Measurements from ENCODE around the gene PLA2G4E. TPM values are rescaled to one million over a fixed set of nuclear protein-coding genes. Genes with fewer than 3 reads are reported as not detected.

Gene PLA2G4E
- total and polyA plus RNA-seq, 2 of the 13 experiments (the other 11 are each of a cell fraction or from before 2014, with no cell fraction given), result not detected

DNA sequence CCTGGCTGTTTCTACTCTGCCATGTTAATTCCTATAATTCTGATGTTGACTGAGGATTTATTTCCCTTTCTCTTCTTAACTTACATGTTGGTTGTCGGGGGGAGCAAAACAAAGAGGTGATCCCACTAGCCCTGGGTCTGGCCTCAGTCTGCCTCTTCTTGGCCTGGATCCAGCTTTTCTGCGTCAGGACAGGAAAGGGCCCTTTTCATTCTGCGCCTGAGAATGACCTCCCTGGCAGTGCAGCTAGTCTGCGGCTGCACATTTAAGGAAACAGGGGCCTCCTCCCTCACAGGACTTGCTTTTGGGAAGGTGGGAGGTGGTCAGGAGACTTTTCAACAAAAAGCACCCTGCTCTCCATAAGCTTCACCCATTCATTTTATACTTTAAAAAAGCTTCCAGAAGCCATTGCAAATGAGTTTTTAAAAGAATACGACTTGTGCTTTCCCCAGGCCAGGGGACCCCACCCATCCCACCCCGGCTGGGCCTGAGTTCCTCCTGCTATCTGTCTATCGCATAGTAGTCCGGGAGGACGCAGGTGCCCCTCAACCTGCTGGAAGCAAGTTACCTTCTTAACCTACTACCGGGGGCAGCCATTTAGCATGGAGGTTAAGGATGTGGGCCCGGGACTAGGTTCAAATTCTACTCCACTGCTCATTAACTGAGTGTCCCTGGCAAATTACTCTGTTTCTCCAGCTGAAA is 27.2 kb downstream of the PLA2G4E start (continued):
- TF ChIP-seq MAFK (conservative IDR thresholded peaks at IDR 0.05 in 1 of 2, IDR thresholded peaks at IDR 0.05 in 1 of 2; ENCODE audit: low read length in 2 of 2), result no peak
- no peak for TF ChIP-seq HDAC1 (CRISPR knock-in tag; IDR thresholded peaks at IDR 0.05)
- TF ChIP-seq, protein P1, sequence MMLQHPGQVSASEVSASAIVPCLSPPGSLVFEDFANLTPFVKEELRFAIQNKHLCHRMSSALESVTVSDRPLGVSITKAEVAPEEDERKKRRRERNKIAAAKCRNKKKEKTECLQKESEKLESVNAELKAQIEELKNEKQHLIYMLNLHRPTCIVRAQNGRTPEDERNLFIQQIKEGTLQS (CRISPR knock-in tag; IDR thresholded peaks at IDR 0.05), result no peak
- TF ChIP-seq TARDBP (CRISPR knock-in tag; IDR thresholded peaks at IDR 0.05), result no peak
- TF ChIP-seq ZNF367 (CRISPR knock-in tag; IDR thresholded peaks at IDR 0.05; ENCODE audit: borderline replicate concordance), result no peak
- TF ChIP-seq, protein P2, sequence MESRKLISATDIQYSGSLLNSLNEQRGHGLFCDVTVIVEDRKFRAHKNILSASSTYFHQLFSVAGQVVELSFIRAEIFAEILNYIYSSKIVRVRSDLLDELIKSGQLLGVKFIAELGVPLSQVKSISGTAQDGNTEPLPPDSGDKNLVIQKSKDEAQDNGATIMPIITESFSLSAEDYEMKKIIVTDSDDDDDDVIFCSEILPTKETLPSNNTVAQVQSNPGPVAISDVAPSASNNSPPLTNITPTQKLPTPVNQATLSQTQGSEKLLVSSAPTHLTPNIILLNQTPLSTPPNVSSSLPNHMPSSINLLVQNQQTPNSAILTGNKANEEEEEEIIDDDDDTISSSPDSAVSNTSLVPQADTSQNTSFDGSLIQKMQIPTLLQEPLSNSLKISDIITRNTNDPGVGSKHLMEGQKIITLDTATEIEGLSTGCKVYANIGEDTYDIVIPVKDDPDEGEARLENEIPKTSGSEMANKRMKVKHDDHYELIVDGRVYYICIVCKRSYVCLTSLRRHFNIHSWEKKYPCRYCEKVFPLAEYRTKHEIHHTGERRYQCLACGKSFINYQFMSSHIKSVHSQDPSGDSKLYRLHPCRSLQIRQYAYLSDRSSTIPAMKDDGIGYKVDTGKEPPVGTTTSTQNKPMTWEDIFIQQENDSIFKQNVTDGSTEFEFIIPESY (CRISPR knock-in tag; IDR thresholded peaks at IDR 0.05), result no peak
- no peak for TF ChIP-seq PHF5A (CRISPR knock-in tag; IDR thresholded peaks at IDR 0.05; ENCODE audit: low read depth, unreplicated experiment)
- no peak for TF ChIP-seq ZNF3 (CRISPR knock-in tag; IDR thresholded peaks at IDR 0.05)

DNA sequence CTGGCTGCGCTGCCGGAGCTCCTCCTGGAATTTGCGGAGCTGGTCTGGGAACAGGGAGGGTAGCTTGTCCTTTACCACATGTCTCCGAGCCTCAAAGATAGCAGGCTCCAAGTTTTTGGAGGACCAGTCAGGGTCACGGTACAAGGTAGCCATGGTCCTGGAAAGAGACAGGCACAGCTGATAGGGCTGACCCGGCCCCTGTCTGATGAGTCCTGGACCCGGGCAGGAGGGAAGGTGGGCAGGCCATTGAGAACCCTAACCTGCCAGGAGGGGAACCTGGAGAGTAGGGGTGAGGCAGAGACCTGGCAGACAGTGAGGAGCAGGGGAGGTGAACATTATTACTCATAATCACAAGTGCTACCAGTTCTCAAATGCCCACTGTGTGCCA is 28.0 kb downstream of the PLA2G4E start:
- Histone ChIP-seq H3K36me3 (replicated peaks in 1 of 2; ENCODE audit: control insufficient read depth in 1 of 2, insufficient read depth in 2 of 2, low read length in 2 of 2) (no peaks in the 10 kb centered on the region), H3K27me3 (ENCODE audit: control insufficient read depth in 1 of 2, insufficient read depth in 2 of 2, low read length in 2 of 2) (peaks cover 7 to 51% of the 10 kb centered on the region in 2 experiments; a peak in 3 of 5 replicates), H4K20me1 (ENCODE audit: insufficient read depth, low read length) (no peaks in the 10 kb centered on the region), H3K4me1 (ENCODE audit: insufficient read depth, low read length) (peaks cover 18% of the 10 kb centered on the region), H3K4me3 (replicated peaks in 1 of 3; ENCODE audit: insufficient read depth in 1 of 3, low read depth in 2 of 3, low read length in 3 of 3) (no peak overlapping the region), H3K79me2 (ENCODE audit: insufficient read depth, low read length) (no peaks in the 10 kb centered on the region), H2AFZ (ENCODE audit: low read length) (no peak overlapping the region), H3K9ac (ENCODE audit: insufficient read depth, low read depth, low read length) (no peak overlapping the region), H3K4me2 (ENCODE audit: low read depth, low read length) (no peak overlapping the region), H3K9me3 (ENCODE audit: low read length) (no peaks in the 10 kb centered on the region), H3K27ac (ENCODE audit: extremely low read length, insufficient read depth, low read length) (no peak overlapping the region)
- WGBS (ENCODE audit: low lambda C conversion rate), result 21% methylated on average over 3 of the region's 7 CpGs
- ChIA-PET CTCF (ENCODE audit: low intra/inter-chr PET ratio, low total read pairs) (no interaction called here), POLR2A (no interaction called here)
- FAIRE-seq, result no peak
- in situ Hi-C loops (cut with HindIII; ENCODE audit: extremely low pct_ligation_motif_present, low pct_unique_long_range_greater_than_20kb) (no loop called here), intact Hi-C loops (cut with micrococcal nuclease; ENCODE audit: unreplicated experiment) (no loop called here)
- no TSS peak for BruUV-seq (replicated peaks)
- TF ChIP-seq, protein P3, sequence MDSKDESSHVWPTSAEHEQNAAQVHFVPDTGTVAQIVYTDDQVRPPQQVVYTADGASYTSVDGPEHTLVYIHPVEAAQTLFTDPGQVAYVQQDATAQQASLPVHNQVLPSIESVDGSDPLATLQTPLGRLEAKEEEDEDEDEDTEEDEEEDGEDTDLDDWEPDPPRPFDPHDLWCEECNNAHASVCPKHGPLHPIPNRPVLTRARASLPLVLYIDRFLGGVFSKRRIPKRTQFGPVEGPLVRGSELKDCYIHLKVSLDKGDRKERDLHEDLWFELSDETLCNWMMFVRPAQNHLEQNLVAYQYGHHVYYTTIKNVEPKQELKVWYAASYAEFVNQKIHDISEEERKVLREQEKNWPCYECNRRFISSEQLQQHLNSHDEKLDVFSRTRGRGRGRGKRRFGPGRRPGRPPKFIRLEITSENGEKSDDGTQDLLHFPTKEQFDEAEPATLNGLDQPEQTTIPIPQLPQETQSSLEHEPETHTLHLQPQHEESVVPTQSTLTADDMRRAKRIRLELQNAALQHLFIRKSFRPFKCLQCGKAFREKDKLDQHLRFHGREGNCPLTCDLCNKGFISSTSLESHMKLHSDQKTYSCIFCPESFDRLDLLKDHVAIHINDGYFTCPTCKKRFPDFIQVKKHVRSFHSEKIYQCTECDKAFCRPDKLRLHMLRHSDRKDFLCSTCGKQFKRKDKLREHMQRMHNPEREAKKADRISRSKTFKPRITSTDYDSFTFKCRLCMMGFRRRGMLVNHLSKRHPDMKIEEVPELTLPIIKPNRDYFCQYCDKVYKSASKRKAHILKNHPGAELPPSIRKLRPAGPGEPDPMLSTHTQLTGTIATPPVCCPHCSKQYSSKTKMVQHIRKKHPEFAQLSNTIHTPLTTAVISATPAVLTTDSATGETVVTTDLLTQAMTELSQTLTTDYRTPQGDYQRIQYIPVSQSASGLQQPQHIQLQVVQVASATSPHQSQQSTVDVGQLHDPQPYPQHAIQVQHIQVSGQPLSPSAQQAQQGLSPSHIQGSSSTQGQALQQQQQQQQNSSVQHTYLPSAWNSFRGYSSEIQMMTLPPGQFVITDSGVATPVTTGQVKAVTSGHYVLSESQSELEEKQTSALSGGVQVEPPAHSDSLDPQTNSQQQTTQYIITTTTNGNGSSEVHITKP (CRISPR knock-in tag; IDR thresholded peaks at IDR 0.05; ENCODE audit: low read depth), result no peak
- TF ChIP-seq CBX2 (IDR thresholded peaks at IDR 0.05; ENCODE audit: low read depth, low read length) (no peak), CBX2 (CRISPR knock-in tag; IDR thresholded peaks at IDR 0.05; ENCODE audit: low read depth) (no peak)
- TF ChIP-seq, protein P4, sequence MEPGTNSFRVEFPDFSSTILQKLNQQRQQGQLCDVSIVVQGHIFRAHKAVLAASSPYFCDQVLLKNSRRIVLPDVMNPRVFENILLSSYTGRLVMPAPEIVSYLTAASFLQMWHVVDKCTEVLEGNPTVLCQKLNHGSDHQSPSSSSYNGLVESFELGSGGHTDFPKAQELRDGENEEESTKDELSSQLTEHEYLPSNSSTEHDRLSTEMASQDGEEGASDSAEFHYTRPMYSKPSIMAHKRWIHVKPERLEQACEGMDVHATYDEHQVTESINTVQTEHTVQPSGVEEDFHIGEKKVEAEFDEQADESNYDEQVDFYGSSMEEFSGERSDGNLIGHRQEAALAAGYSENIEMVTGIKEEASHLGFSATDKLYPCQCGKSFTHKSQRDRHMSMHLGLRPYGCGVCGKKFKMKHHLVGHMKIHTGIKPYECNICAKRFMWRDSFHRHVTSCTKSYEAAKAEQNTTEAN (CRISPR knock-in tag; conservative IDR thresholded peaks at IDR 0.05), result no peak
- no peak for ATAC-seq
- no peak for DNase-seq (ENCODE audit: low spot score)

All from HepG2 (cell line).